K562 (cell line): ENCODE measurements around the gene SCAMP5. TPM values are rescaled to one million over a fixed set of nuclear protein-coding genes. Genes with fewer than 3 reads are reported as not detected.

Experiments used
- ADNP ChIP-seq: fragments of 200-800 bp; sonication (Bioruptor generic); IDR thresholded peaks from 2 replicates; pipeline ENCODE4 v1.6.1; 2016; ENCODE audit warnings: missing genetic modification characterization, missing compliant biosample characterization
- ASH1L ChIP-seq: fragments of 450-650 bp; IDR thresholded peaks from 2 replicates; pipeline ENCODE4 v1.6.1; 2018; ENCODE audit warnings: borderline replicate concordance, mild to moderate bottlenecking, low read depth; ENCODE audit not compliant: partially characterized antibody
- CC2D1A ChIP-seq: fragments of 450-650 bp; IDR thresholded peaks from 2 replicates; pipeline ENCODE4 v1.6.1; 2017; ENCODE audit warnings: mild to moderate bottlenecking
- CHAMP1 ChIP-seq: fragments of 450-650 bp; IDR thresholded peaks from 2 replicates; pipeline ENCODE4 v1.6.1; 2016; ENCODE audit warnings: mild to moderate bottlenecking
- EGR1 ChIP-seq: fragments of 450-650 bp; conservative IDR thresholded peaks from 2 replicates; pipeline ENCODE4 v1.6.1; 2017; ENCODE audit warnings: mild to moderate bottlenecking
- ELK3 ChIP-seq: fragments of 450-650 bp; formaldehyde crosslinking; IDR thresholded peaks from 2 replicates; pipeline ENCODE4 v1.4.0; 2020; ENCODE audit warnings: mild to moderate bottlenecking
- FOSL1 ChIP-seq: fragments of 200-800 bp; sonication (Bioruptor generic); conservative IDR thresholded peaks from 2 replicates; pipeline ENCODE4 v1.6.1; 2016; ENCODE audit warnings: missing genetic modification characterization, missing compliant biosample characterization
- HLTF ChIP-seq: fragments of 450-650 bp; IDR thresholded peaks from 2 replicates; pipeline ENCODE4 v1.6.1; 2016
- MAFF ChIP-seq: IDR thresholded peaks from 2 replicates; pipeline ENCODE4 v1.6.1; 2012; ENCODE audit warnings: low read length, improper control_type of control experiment
- MCM7 ChIP-seq, 2 experiments: fragments of 450-650 bp; IDR thresholded peaks; 2 replicates each; pipeline ENCODE4 v1.6.1; 2016 to 2018
- MEF2D ChIP-seq: conservative IDR thresholded peaks from 2 replicates; pipeline ENCODE4 v1.6.1; 2016; ENCODE audit warnings: low read depth, missing genetic modification characterization, missing compliant biosample characterization
- NEUROD1 ChIP-seq: fragments of 150-350 bp; IDR thresholded peaks from 2 replicates; pipeline ENCODE4 v1.6.1; 2014; ENCODE audit warnings: borderline replicate concordance, low read length, low read depth; ENCODE audit not compliant: partially characterized antibody
- RBBP5 ChIP-seq: fragments of 200-600 bp; sonication (generic); IDR thresholded peaks from 2 replicates; pipeline ENCODE4 v1.6.1; 2012; ENCODE audit warnings: borderline replicate concordance, mild to moderate bottlenecking, low read length, control low read depth, inconsistent platforms; ENCODE audit not compliant: insufficient read depth, poor library complexity, severe bottlenecking
- SIN3A ChIP-seq, 2 experiments: fragments of 150-350 bp in 1 of 2; IDR thresholded peaks; 2 replicates each; pipeline ENCODE4 v1.6.1; 2011 to 2016; ENCODE audit warnings: borderline replicate concordance in 2 of 2, low read depth in 2 of 2, low read length in 2 of 2, mild to moderate bottlenecking in 2 of 2, moderate library complexity in 2 of 2; ENCODE audit not compliant: control insufficient read depth in 1 of 2
- SMAD1 ChIP-seq: fragments of 150-350 bp; IDR thresholded peaks from 2 replicates; pipeline ENCODE4 v1.6.1; 2014; ENCODE audit warnings: low read length, low read depth; ENCODE audit not compliant: partially characterized antibody
- ZNF263 ChIP-seq: sonication (generic); formaldehyde crosslinking; IDR thresholded peaks from 2 replicates; pipeline ENCODE4 v1.8.0; 2022; ENCODE audit warnings: mild to moderate bottlenecking, missing genetic modification reagents, borderline replicate concordance
- ZNF41 ChIP-seq: fragments of 250-450 bp; sonication (Bioruptor Pico); conservative IDR thresholded peaks from 2 replicates; pipeline ENCODE4 v1.4.0; 2020; ENCODE audit warnings: mild to moderate bottlenecking
- ZNF449 ChIP-seq: fragments of 250-450 bp; sonication (Bioruptor Pico); IDR thresholded peaks from 2 replicates; pipeline ENCODE4 v1.8.0; 2022; ENCODE audit warnings: moderate library complexity, mild to moderate bottlenecking, inconsistent platforms
- ZNF695 ChIP-seq: fragments of 450-650 bp; formaldehyde crosslinking; IDR thresholded peaks from 2 replicates; pipeline ENCODE4 v1.4.0; 2020; ENCODE audit warnings: mild to moderate bottlenecking, moderate library complexity
- polyA plus RNA-seq, 8 experiments: library from polyadenylated mRNA; depleted of rRNA in 4 of 8; stranded (reverse) in 5 of 8; unstranded in 3 of 8; fragments of >200 nt; fragmentation: Nextera tagmentation in 2 of 8; fragmentation: Illumina TruSeq in 1 of 8; extraction: Ambion mirVana in 2 of 8; extraction: Trizol in 1 of 8; gene quantifications; 2 replicates each; pipeline versions ENCODE4 v1.2.1 to v1.2.3, GENCODE V29; 2011 to 2014; ENCODE audit warnings: inconsistent platforms in 1 of 8, missing spikeins in 1 of 8
- total RNA-seq, 7 experiments: library from RNA; depleted of rRNA in 6 of 7; stranded (reverse); fragments of >200 nt in 6 of 7; fragmentation: Illumina TruSeq in 2 of 7; extraction: Trizol in 2 of 7; gene quantifications; 2 replicates each; pipeline versions ENCODE4 v1.2.1 to v1.2.3, GENCODE V29; 2011 to 2021; ENCODE audit warnings: low replicate concordance in 1 of 7
- TF ChIP-seq, protein P1 (sequence below): fragments of 150-350 bp; conservative IDR thresholded peaks from 2 replicates; pipeline ENCODE4 v1.6.1; 2014; ENCODE audit warnings: low read length
- TF ChIP-seq, protein P2 (sequence below): fragments of 450-650 bp; IDR thresholded peaks from 2 replicates; pipeline ENCODE4 v1.6.1; 2016; ENCODE audit warnings: low read depth, mild to moderate bottlenecking, moderate library complexity

Gene SCAMP5
- total and polyA plus RNA-seq, 9 of the 15 experiments (the other 6 are each of a cell fraction or from before 2014, with no cell fraction given): 0.09 to 0.29 (median 0.19) TPM; not detected in 5

GRCh38 chr15:74954515-74954914 lies 40.8 kb upstream of the SCAMP5 start (continued):
- TF ChIP-seq, protein P1, sequence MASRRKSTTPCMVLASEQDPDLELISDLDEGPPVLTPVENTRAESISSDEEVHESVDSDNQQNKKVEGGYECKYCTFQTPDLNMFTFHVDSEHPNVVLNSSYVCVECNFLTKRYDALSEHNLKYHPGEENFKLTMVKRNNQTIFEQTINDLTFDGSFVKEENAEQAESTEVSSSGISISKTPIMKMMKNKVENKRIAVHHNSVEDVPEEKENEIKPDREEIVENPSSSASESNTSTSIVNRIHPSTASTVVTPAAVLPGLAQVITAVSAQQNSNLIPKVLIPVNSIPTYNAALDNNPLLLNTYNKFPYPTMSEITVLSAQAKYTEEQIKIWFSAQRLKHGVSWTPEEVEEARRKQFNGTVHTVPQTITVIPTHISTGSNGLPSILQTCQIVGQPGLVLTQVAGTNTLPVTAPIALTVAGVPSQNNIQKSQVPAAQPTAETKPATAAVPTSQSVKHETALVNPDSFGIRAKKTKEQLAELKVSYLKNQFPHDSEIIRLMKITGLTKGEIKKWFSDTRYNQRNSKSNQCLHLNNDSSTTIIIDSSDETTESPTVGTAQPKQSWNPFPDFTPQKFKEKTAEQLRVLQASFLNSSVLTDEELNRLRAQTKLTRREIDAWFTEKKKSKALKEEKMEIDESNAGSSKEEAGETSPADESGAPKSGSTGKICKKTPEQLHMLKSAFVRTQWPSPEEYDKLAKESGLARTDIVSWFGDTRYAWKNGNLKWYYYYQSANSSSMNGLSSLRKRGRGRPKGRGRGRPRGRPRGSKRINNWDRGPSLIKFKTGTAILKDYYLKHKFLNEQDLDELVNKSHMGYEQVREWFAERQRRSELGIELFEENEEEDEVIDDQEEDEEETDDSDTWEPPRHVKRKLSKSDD: no peak
- TF ChIP-seq SIN3A (IDR thresholded peaks at IDR 0.05; ENCODE audit: borderline replicate concordance in 2 of 2, control insufficient read depth in 1 of 2, low read depth in 2 of 2, low read length in 2 of 2) (peak in 1 of 2 experiments; percentile 39; a peak in 1 of 4 replicates), HLTF (peak; percentile 71; the same call in 1 of the 2 replicates), CC2D1A (peak; percentile 96), SMAD1 (peak; percentile 94), ASH1L (no peak), FOSL1 (tag) (peak; percentile 90), ZNF449 (CRISPR knock-in tag) (peak; percentile 84; the same call in 1 of the 2 replicates), ZNF695 (no peak), ZNF41 (peak; percentile 71; the same call in 1 of the 2 replicates), NEUROD1 (peak; percentile 89), EGR1 (peak; percentile 62), CHAMP1 (peak; percentile 97), ZNF263 (peak; percentile 52; the same call in 1 of the 2 replicates), ELK3 (CRISPR knock-in tag) (no peak), MCM7 (IDR thresholded peaks at IDR 0.05) (no peak), MAFF (peak; percentile 31; the same call in 1 of the 2 replicates), MEF2D (tag) (peak; percentile 74; the same call in 1 of the 2 replicates), RBBP5 (peak; percentile 56), ADNP (no peak)
- TF ChIP-seq, protein P2, sequence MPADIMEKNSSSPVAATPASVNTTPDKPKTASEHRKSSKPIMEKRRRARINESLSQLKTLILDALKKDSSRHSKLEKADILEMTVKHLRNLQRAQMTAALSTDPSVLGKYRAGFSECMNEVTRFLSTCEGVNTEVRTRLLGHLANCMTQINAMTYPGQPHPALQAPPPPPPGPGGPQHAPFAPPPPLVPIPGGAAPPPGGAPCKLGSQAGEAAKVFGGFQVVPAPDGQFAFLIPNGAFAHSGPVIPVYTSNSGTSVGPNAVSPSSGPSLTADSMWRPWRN: peak; percentile 96
